Common myeloid progenitor, CD34-positive (primary cell): ENCODE measurements around the gene SRPRB.

Experiments used
- CTCF ChIA-PET: fragments of 350-600 bp; sonication (Branson Sonifier 250); formaldehyde crosslinking; loops from one replicate; lab custom pipeline; 2021; ENCODE audit warnings: antibody characterized with exemption; lab: Charles Lee
- POLR2A ChIA-PET: fragments of 350-600 bp; sonication (Branson Sonifier 250); formaldehyde crosslinking; loops from one replicate; lab custom pipeline; 2021; ENCODE audit warnings: antibody characterized with exemption; lab: Charles Lee
- DNase-seq, 3 donors: peaks; one replicate each; pipeline versions ENCODE4 v3.0.0 to v3.0.0-alpha.2; 2013
- H3K27ac ChIP-seq, 2 experiments: 1 replicate in 1 of 2; 2 replicates in 1 of 2; pipeline ENCODE4 v1.7.0; 2013; ENCODE audit warnings: inconsistent platforms in 2 of 2, low read length in 2 of 2, mild to moderate bottlenecking in 2 of 2, low read depth in 1 of 2, moderate library complexity in 1 of 2; ENCODE audit not compliant: severe bottlenecking in 2 of 2, insufficient read depth in 1 of 2, poor library complexity in 1 of 2
- H3K27me3 ChIP-seq, 5 experiments: replicated peaks in 2 of 5; 1 replicate in 3 of 5; 2 replicates in 2 of 5; pipeline versions ENCODE4 v1.6.1 to v1.7.0; 2013; ENCODE audit warnings: low read length in 4 of 5, mild to moderate bottlenecking in 2 of 5, moderate library complexity in 2 of 5, inconsistent platforms in 1 of 5; ENCODE audit not compliant: insufficient read depth in 5 of 5, control insufficient read depth in 4 of 5
- H3K36me3 ChIP-seq, 4 experiments: 1 replicate in 2 of 4; 2 replicates in 2 of 4; pipeline versions ENCODE4 v1.6.1 to v1.7.0; 2013; ENCODE audit warnings: low read length in 3 of 4, control low read depth in 1 of 4, mild to moderate bottlenecking in 1 of 4; ENCODE audit not compliant: control insufficient read depth in 4 of 4, insufficient read depth in 4 of 4
- H3K4me1 ChIP-seq, 4 experiments: 1 replicate in 3 of 4; 2 replicates in 1 of 4; pipeline versions ENCODE4 v1.6.1 to v1.7.1; 2013; ENCODE audit warnings: low read length in 3 of 4, mild to moderate bottlenecking in 3 of 4, control low read depth in 1 of 4, inconsistent platforms in 1 of 4, moderate library complexity in 1 of 4; ENCODE audit not compliant: control insufficient read depth in 4 of 4, insufficient read depth in 4 of 4; ENCODE audit errors: control extremely low read depth in 1 of 4
- H3K4me3 ChIP-seq, 7 experiments: 1 replicate in 4 of 7; 2 replicates in 3 of 7; pipeline versions ENCODE4 v1.5.1 to v1.7.0; 2013; ENCODE audit warnings: mild to moderate bottlenecking in 7 of 7, low read length in 6 of 7, moderate library complexity in 6 of 7, inconsistent platforms in 2 of 7, low read depth in 2 of 7, control low read depth in 1 of 7; ENCODE audit not compliant: insufficient read depth in 4 of 7, control insufficient read depth in 1 of 7; ENCODE audit errors: extremely low read depth in 1 of 7
- H3K9me3 ChIP-seq, 5 experiments: 1 replicate in 4 of 5; 2 replicates in 1 of 5; pipeline versions ENCODE4 v1.6.1 to v1.7.1; 2013; ENCODE audit warnings: low read length in 4 of 5, mild to moderate bottlenecking in 2 of 5, inconsistent platforms in 1 of 5, low read depth in 1 of 5, moderate library complexity in 1 of 5; ENCODE audit not compliant: control insufficient read depth in 4 of 5, insufficient read depth in 2 of 5; ENCODE audit errors: control extremely low read depth in 1 of 5
- WGBS: methylation state at CpG from one replicate; pipeline ENCODE4 v1.1.5; 2013; ENCODE audit not compliant: insufficient coverage; 5-methylcytosine and 5-hydroxymethylcytosine counted together

The SRPRB gene

DNA sequence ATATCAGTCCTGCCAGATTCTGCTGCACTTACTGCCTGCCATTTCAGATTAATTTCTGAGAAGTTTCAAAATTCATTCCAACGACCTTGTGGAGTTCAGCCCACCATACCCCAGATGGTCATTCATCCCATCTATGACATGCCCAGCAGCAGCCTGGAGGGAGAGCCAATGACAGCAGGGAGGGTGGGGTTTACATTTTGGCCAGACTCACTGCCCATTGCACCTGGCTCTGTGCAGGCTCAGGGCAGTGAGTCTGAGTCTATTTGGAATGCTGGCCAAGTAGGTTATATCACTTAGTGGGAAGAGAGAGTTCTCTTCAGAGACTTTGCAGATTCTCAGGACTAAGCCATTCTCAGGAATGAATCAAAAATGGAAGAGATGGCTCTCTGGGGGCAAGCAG is 21.5 kb downstream of the SRPRB start:
- Histone ChIP-seq H3K27ac (no peak overlapping the region), H3K9me3 (no peaks in the 10 kb centered on the region), H3K36me3 (peaks cover 0 to 29% (median 18%) of the 10 kb centered on the region in 4 experiments), H3K27me3 (peaks cover 0 to 2% (median 0%) of the 10 kb centered on the region in 5 experiments), H3K4me3 (no peak overlapping the region), H3K4me1 (no peaks in the 10 kb centered on the region)
- POLR2A ChIA-PET = no interaction called here
- CTCF ChIA-PET = interaction anchor here (0.8 kb wide), 1 partner anchor 9 kb away, joined by 3 read pairs; no protein-coding TSS in a partner anchor
- no CpG with 5 or more reads among the region's 1 CpG for WGBS
- DNase-seq = no peak

GRCh38 chr3:133827684-133828083 is 22.1 kb downstream of the SRPRB start:
- WGBS = no CpG with 5 or more reads among the region's 4 CpGs

GRCh38 chr3:133828576-133829309 is 23.1 kb downstream of the SRPRB start:
- POLR2A ChIA-PET = no interaction called here
- H3K36me3 ChIP-seq = peaks cover 0 to 15% (median 12%) of the 10 kb centered on the region in 4 experiments
- no peaks in the 10 kb centered on the region for H3K4me1 ChIP-seq
- CTCF ChIA-PET = interaction anchor here (0.5 to 2.1 kb wide), 3 partner anchors 11 to 153 kb away, joined by 3 to 6 read pairs (median 3); no protein-coding TSS in a partner anchor
- 97% methylated on average over 10 of the region's 12 CpGs for WGBS
- no peak overlapping the region for H3K27ac ChIP-seq
- H3K4me3 ChIP-seq = no peak overlapping the region
- peaks cover 0 to 2% (median 0%) of the 10 kb centered on the region in 5 experiments for H3K27me3 ChIP-seq
- DNase-seq = no peak
- H3K9me3 ChIP-seq = no peaks in the 10 kb centered on the region

More at GRCh38 chr3:133827684-133828083, 22.1 kb downstream of the SRPRB start:
- H3K4me3 ChIP-seq = no peak overlapping the region
- H3K27me3 ChIP-seq = peaks cover 0 to 2% (median 0%) of the 10 kb centered on the region in 5 experiments
- ChIA-PET POLR2A (no interaction called here), CTCF (interaction anchor here (0.8 to 1.3 kb wide), 2 partner anchors 9 to 12 kb away, joined by 3 read pairs; no protein-coding TSS in a partner anchor)
- no peak for DNase-seq
- no peaks in the 10 kb centered on the region for H3K4me1 ChIP-seq
- H3K9me3 ChIP-seq = no peaks in the 10 kb centered on the region
- H3K27ac ChIP-seq = no peak overlapping the region
- peaks cover 0 to 24% (median 15%) of the 10 kb centered on the region in 4 experiments for H3K36me3 ChIP-seq

- CTCF ChIA-PET = interaction anchor here (0.5 to 2.1 kb wide), 2 partner anchors 11 to 153 kb away, joined by 3 to 6 read pairs; no protein-coding TSS in a partner anchor
- Histone ChIP-seq H3K27me3 (peaks cover 0 to 2% (median 0%) of the 10 kb centered on the region in 5 experiments), H3K27ac (no peak overlapping the region), H3K9me3 (no peaks in the 10 kb centered on the region), H3K4me1 (no peaks in the 10 kb centered on the region), H3K36me3 (peaks cover 0 to 10% (median 7%) of the 10 kb centered on the region in 4 experiments), H3K4me3 (no peak overlapping the region)
- WGBS = 89% methylated on average over 3 of the region's 3 CpGs
- POLR2A ChIA-PET = no interaction called here
- no peak for DNase-seq
These were observed 23.7 kb downstream of the SRPRB start for GRCh38 chr3:133829310-133829707.

DNA sequence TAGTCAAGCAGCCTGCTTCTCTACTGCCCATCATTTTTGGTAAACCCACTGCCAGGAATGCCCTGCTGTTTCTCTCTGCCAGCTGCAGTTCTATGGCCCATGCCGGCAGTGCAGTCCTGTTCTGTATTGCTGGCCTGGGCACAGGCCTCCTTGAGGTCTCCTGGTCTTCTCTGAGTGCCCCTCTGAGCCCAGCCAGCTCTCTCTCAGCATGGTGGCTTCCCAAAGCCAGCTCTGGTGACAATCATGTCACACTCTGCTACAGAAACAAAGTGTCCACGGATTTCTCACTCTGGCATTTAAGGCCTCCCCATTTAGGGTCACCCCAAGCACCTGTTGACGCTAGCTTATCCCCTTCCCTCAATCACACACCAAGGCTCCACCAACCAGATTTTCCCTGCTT is 24.5 kb downstream of the SRPRB start:
- WGBS = 93% methylated on average over 3 of the region's 3 CpGs
- CTCF ChIA-PET = interaction anchor here (2.1 kb wide), 1 partner anchor 12 kb away, joined by 6 read pairs; no protein-coding TSS in a partner anchor
- H3K27me3 ChIP-seq = peaks cover 0 to 2% (median 0%) of the 10 kb centered on the region in 5 experiments
- POLR2A ChIA-PET = no interaction called here
- no peaks in the 10 kb centered on the region for H3K4me1 ChIP-seq
- peaks cover 0 to 3% (median 1%) of the 10 kb centered on the region in 4 experiments for H3K36me3 ChIP-seq
- no peak overlapping the region for H3K27ac ChIP-seq
- DNase-seq = no peak
- H3K9me3 ChIP-seq = no peaks in the 10 kb centered on the region
- H3K4me3 ChIP-seq = no peak overlapping the region

GRCh38 chr3:133831966-133832801 is 26.6 kb downstream of the SRPRB start:
- POLR2A ChIA-PET = interaction anchor here (0.7 kb wide), 1 partner anchor 14 kb away, joined by 4 read pairs; no protein-coding TSS in a partner anchor
- H3K36me3 ChIP-seq = no peaks in the 10 kb centered on the region
- H3K27ac ChIP-seq = no peak overlapping the region
- H3K4me1 ChIP-seq = no peaks in the 10 kb centered on the region
- peaks cover 0 to 2% (median 0%) of the 10 kb centered on the region in 5 experiments for H3K27me3 ChIP-seq
- CTCF ChIA-PET = interaction anchor here (1.0 to 2.5 kb wide), 5 partner anchors 9 to 60 kb away, joined by 3 to 7 read pairs (median 4); no protein-coding TSS in a partner anchor
- no peak for DNase-seq
- WGBS = 85% methylated on average over 9 of the region's 13 CpGs
- no peak overlapping the region for H3K4me3 ChIP-seq
- no peaks in the 10 kb centered on the region for H3K9me3 ChIP-seq
